Activated CD4-positive, alpha-beta memory T cell treated with anti-CD3 and anti-CD28 coated beads, Interleukin-2, amount 10 ng/mL, durations not matched to agents 7 days and 5 days (primary cell): ENCODE measurements around the gene PSAP. TPM values are rescaled to one million over a fixed set of nuclear protein-coding genes. Genes with fewer than 3 reads are reported as not detected.
A peak's percentile ranks its signal among the peaks of the same experiment; 100 is the strongest.

Experiments
- CTCF ChIA-PET: fragments of 350-600 bp; sonication (Branson Sonifier 250); formaldehyde crosslinking; loops from one replicate; lab custom pipeline; 2021; ENCODE audit warnings: antibody characterized with exemption, inconsistent platforms; lab: Charles Lee
- POLR2A ChIA-PET: fragments of 350-600 bp; sonication (Branson Sonifier 250); formaldehyde crosslinking; loops from one replicate; lab custom pipeline; 2021; ENCODE audit warnings: antibody characterized with exemption; lab: Charles Lee
- DNase-seq: peaks from one replicate; pipeline ENCODE4 v3.0.0-alpha.2; 2020
- H3K27ac Mint-ChIP-seq: one replicate; pipeline ENCODE4 v1.8.0; 2021; ENCODE audit warnings: mild to moderate bottlenecking, mixed read lengths
- H3K27me3 Mint-ChIP-seq: one replicate; pipeline ENCODE4 v1.8.0; 2021; ENCODE audit warnings: mixed read lengths
- H3K36me3 Mint-ChIP-seq: one replicate; pipeline ENCODE4 v1.8.0; 2021; ENCODE audit warnings: low read depth, mixed read lengths
- H3K4me1 Mint-ChIP-seq: one replicate; pipeline ENCODE4 v1.8.0; 2021; ENCODE audit warnings: mixed read lengths
- H3K4me3 Mint-ChIP-seq: one replicate; pipeline ENCODE4 v1.8.0; 2021; ENCODE audit warnings: mild to moderate bottlenecking, mixed read lengths
- H3K9me3 Mint-ChIP-seq: one replicate; pipeline ENCODE4 v1.8.0; 2021; ENCODE audit warnings: mixed read lengths
- total RNA-seq, 2 experiments: library from RNA; stranded (reverse); gene quantifications; one replicate each; pipeline ENCODE4 v1.2.3, GENCODE V29; 2021

Gene PSAP
- total RNA-seq, 2 experiments from 2014 or later = 176 to 178 TPM

- Mint-ChIP-seq H3K4me1 (peaks cover 79% of the 10 kb centered on the region), H3K27ac (peak overlapping the region; percentile 91), H3K9me3 (no peaks in the 10 kb centered on the region), H3K4me3 (peak overlapping the region; percentile 90), H3K27me3 (no peaks in the 10 kb centered on the region), H3K36me3 (peaks cover 59% of the 10 kb centered on the region)
- ChIA-PET POLR2A (interaction anchor here (0.7 to 12.0 kb wide), 11 partner anchors 12 to 549 kb away, joined by 3 to 162 read pairs (median 6); no protein-coding TSS in a partner anchor), CTCF (interaction anchor here (0.8 to 5.0 kb wide), 8 partner anchors 13 to 75 kb away, joined by 3 to 42 read pairs (median 10); no protein-coding TSS in a partner anchor)
- DNase-seq = no peak
Observed at GRCh38 chr10:71769279-71769823, 81.7 kb downstream of the PSAP start.

- ChIA-PET POLR2A (interaction anchor here (1.1 to 12.0 kb wide), 10 partner anchors 10 to 71 kb away, joined by 3 to 162 read pairs (median 10); no protein-coding TSS in a partner anchor), CTCF (interaction anchor here (0.9 to 5.0 kb wide), 10 partner anchors 11 to 69 kb away, joined by 3 to 42 read pairs (median 8); no protein-coding TSS in a partner anchor)
- Mint-ChIP-seq H3K27me3 (no peaks in the 10 kb centered on the region), H3K4me3 (peak overlapping the region; percentile 57), H3K36me3 (peaks cover 69% of the 10 kb centered on the region), H3K9me3 (no peaks in the 10 kb centered on the region), H3K4me1 (peaks cover 83% of the 10 kb centered on the region), H3K27ac (peak overlapping the region; percentile 91)
- DNase-seq = no peak
Observed at GRCh38 chr10:71767420-71768035, 83.5 kb downstream of the PSAP start.

- ChIA-PET CTCF (interaction anchor here (0.9 to 5.0 kb wide), 9 partner anchors 10 to 69 kb away, joined by 3 to 42 read pairs (median 6); no protein-coding TSS in a partner anchor), POLR2A (interaction anchor here (1.1 to 12.0 kb wide), 9 partner anchors 10 to 68 kb away, joined by 3 to 162 read pairs (median 10); no protein-coding TSS in a partner anchor)
- DNase-seq = peak; percentile 67
- peak overlapping the region; percentile 57 for H3K4me3 Mint-ChIP-seq
- H3K9me3 Mint-ChIP-seq = no peaks in the 10 kb centered on the region
- peak overlapping the region; percentile 91 for H3K27ac Mint-ChIP-seq
- H3K27me3 Mint-ChIP-seq = no peaks in the 10 kb centered on the region
- H3K4me1 Mint-ChIP-seq = peaks cover 85% of the 10 kb centered on the region
- peaks cover 70% of the 10 kb centered on the region for H3K36me3 Mint-ChIP-seq
Observed at GRCh38 chr10:71766717-71767419, 84.2 kb downstream of the PSAP start.

Other genes starting within 250 kb of the PSAP start
- gene C10orf105, start 131.5 kb downstream of the PSAP start, total RNA-seq = under 1 TPM; 0.25 to 0.33 TPM
- gene VSIR, start 77.7 kb downstream of the PSAP start, total RNA-seq = 100 to 1,000 TPM; 109 TPM
- gene CHST3, start 113.1 kb upstream of the PSAP start, total RNA-seq = under 1 TPM; 0.03 to 0.05 TPM
- gene SPOCK2, start 237.3 kb upstream of the PSAP start, total RNA-seq = 100 to 1,000 TPM; 418 to 420 TPM